ENCODE measurements around the gene H2AZ2.
"Not testable (repeated sequence)": the region's sequence is repeated elsewhere in the genome, so short reads cannot be mapped to it uniquely, and the experiment has no call there.

The H2AZ2 gene

DNA sequence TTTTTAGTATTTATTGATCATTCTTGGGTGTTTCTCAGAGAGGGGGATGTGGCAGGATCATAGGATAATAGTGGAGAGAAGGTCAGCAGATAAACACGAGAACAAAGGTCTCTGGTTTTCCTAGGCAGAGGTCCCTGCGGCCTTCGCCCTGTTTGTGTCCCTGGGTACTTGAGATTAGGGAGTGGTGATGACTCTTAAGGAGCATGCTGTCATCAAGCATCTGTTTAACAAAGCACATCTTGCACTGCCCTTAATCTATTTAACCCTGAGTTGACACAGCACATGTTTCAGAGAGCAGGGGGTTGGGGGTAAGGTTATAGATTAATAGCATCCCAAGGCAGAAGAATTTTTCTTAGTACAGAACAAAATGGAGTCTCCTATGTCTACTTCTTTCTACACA, 22.4 kb upstream of the H2AZ2 start:
- not testable (repeated sequence) for DNase-seq

DNA sequence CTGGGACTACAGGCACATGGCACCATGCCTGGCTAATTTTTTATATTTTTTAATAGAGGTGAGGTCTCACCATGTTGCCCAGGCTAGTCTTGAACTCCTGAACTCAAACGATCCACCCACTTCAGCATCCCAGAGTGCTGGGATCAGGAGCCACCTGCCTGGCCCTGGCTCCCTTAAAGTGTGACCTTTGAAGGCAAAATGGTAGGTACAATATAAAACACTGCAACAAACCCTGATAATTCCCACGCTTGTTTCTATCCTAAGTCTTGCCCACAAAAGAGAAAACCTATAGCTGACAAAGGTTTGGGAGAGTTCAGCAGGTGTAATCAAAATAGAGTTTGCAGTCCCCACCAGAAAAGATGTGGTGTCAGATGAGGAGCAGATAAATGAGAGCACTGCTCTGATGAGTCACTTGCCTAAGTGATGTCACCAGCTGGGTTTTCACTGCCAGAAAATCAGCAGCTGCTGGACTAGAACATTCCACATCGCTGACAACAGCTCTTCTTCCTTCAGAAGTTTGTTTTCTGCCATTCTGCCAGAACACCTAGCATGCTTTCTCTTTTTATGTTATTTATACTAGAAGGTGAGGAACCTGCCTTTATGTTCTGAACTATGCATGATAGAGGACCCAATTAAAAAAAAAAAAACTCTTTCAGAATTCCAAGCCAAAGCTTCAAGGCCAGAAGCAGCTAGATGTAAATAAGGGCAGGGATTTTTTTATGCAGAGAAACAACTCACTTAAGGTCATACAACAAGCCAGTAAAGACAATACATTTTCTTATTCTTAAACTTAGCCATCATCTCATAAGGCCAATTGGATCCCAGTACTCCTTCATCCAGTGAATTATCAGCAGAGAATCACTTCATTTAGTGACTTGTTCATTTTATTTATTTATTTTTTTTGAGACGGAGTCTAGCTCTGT, 19.4 kb upstream of the H2AZ2 start:
- no peak for DNase-seq

DNA sequence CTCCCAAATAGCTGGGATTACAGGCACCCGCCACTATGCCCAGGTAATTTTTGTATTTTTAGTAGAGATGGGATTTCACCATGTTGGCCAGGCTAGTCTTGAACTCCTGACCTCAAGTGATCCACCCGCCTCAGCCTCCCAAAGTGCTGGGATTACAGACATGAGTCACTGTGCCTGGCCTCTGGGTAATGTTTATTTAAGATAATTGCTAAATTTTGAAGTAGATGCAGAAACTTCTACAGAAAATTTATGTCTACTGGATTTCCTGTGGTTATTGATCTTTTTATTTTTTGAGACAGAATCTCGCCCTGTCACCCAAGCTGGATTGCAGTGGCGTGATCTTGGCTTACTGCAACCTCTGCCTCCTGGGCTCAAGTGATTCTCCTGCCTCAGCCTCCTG, 14.1 kb upstream of the H2AZ2 start:
- not testable (repeated sequence) for DNase-seq

DNA sequence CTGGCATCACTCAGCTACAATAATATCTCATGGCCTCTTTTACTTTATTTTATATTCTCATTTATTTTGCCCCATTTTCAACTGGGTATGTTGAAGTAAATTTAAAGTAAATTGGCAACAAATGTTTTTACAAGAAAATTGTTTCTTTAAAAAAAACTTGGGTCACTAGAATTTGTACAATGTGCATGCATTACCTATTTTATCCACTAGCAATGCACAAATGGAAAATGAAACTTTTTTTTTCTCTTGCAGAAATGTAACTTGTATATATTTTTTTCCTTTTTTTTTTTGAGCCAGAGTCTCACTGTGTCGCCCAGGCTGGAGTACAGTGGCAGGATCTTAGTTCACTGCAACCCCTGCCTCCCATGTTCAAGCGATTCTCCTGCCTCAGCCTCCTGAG, 10.3 kb upstream of the H2AZ2 start:
- no peak for DNase-seq

DNA sequence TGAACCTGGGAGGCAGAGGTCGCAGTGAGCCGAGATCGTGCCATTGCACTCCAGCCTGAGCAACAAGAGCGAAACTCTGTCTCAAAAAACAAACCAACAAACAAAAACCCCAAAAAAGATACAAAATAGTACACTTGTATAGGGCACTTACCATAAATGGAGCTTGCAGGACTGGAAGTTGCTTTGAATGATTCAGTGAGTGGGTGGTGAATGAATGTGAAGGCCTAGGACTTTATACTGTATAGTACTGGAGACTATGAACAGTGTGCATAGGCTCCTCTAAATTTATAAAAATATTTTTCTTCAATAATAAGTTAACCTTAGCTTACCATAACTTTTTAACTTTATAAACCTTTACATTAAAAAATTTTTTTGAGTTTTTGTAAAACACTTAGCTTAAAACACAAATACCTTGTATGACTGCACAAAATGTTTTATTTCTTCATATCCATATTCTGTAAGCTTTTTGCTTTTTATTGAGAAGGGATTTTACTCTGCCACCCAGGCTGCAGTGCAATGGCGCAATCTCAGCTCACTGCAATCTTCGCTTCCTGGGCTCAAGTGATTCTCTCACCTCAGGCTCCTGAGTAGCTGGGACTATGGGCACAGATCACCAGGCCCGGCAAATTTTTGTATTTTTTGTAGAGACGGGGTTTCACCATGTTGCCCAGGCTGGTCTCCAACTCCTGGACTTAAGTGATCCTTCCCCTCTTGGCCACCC, 6.9 kb upstream of the H2AZ2 start:
- no peak for DNase-seq

DNA sequence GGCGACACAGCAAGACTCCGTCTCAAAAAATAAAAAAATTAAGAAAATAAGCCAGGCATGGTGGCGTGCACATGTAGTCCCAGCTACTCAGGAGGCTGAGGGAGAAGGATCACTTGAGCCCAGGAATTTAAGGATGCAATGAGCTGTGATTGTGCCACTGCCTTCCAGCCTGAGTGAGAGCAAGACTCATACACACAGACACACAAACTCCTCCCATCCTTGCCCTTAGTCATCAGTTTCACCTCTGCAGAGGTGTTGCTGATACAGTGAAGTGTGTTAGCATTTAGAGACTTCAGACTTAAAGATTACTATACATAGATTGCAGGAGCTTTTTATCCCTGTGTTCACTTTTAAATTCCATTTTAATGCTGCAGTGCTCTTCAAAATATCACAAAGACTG, 5.5 kb upstream of the H2AZ2 start:
- no peak for DNase-seq

DNA sequence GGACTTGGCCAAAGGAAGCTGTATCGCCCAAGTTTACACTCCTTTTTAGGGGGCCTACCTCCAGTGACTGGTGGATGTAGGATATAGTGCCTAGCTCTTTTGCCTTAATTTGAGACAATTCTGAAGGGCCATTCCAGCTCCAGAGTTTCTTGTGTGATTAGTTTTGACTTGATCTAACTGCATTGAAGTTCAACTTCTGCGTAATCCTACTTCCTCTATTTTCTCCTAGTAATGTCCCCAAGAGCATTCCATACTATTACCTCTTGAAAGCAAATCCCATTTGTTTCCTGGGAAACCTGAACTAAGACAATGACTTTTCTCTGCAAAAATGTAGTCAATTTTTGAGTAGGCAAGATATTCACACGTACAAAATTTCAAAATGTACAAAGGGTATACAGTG, 4.7 kb upstream of the H2AZ2 start:
- DNase-seq: no peak

DNA sequence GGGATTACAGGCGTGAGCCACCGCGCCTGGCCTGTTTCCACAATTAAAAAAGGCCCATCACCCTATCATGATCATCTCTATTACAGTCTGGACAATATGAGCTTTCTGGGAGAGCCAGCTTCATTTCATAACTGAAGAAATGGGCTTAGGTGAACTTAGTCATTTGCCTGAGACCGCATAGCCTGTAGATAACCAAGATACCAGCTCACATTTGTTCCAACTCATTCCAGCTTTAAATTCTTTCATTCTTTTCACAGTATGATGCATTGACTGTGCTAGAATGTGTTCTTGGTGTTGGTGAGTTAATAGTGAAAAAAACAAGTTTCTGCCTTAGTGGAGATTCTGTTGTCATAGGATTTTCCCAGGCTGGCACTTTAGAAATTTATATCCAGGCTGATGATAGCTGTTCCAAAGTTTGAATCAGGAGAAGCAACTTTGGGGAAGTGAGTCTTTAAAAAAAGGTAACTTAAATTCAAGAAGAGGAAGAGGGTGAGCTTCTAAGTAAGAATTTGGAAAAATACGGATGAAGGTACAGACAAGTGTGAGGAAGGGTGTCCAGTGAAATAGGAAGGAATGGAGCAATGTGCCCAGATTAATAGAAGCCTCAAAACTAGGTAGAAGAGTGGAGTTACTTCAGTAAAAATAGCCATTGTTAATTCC, 2.1 kb upstream of the H2AZ2 start:
- DNase-seq: no peak

DNA sequence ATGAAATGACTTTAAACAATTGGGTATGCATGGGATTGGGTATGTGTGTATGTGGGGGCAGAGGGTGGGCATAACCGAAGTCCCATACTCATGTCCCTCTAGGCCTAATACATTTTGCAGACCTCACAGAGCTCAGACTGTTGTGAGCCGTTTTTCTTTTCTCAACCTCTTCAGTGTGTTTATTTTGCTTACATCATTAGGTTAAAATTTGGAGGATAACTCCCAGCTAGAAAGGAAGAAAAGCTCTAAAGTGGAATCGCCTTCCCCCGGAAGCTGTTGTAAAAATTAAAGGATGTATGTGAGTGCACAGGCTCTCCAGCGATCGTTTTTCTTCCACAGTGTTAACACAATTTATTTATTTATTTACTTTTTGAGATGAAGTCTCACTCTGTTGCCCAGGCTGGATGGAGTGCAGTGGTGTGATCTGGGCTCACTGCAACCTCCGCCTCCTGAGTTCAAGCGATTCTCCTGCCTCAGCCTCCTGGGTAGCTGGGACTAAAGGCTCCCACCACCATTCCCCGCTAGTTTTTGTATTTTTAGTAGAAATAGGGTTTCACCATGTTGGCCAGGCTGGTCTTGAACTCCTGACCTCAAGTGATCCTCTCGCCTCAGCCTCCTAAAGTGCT, 1.5 kb upstream of the H2AZ2 start:
- no peak for DNase-seq

DNA sequence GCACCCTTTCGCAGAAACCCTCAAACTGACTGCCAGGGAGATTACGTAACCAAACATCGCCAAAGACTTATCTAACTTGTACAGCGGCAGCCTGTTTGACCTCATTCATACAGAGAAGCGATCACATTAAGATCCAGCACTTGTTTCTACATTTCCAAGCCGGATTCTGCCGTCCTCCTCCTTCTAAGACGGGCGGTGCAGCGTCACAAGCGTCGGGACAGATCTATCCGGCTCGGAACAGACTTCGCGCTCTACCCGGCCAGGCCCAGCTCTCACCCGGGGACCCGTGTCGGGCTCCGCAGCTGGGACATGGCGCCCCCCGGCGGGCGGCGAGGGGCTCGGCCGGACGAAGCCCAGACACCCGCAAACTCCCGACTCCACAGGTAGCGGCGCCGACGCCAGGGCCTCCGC, 373 bp downstream of the H2AZ2 start:
- peak; percentile 47 for DNase-seq

DNA sequence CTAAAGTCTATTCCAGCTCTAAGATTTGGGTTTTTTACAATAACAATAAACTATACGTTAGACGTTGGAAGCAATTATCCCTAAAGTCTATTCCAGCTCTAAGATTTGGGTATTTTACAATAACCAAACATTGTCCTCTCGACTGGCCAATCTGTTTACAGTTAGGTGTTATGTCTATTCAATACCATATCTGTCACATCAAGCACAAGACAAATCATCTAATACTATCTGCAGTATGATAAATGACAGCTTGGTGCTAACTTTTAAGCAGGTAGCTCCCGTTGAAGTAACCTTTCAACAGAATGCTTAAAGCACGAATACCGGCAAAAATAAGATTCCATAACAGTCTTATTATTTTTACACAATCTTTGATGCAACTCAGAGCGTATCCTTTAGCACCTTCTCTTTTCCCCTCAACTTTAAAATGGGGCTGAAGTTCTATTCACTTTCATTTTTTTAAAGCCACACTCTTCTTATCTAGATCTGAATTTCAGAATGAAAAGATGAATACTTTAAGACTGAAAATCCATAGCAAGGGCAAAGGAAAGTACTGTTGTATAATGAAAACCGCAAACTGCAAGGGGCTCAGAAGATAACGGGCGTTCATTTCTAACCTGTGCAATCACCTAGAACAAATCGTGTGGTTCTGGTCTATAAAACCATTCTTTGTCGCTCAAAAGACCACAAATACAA, 925 bp downstream of the H2AZ2 start:
- no peak for DNase-seq

DNA sequence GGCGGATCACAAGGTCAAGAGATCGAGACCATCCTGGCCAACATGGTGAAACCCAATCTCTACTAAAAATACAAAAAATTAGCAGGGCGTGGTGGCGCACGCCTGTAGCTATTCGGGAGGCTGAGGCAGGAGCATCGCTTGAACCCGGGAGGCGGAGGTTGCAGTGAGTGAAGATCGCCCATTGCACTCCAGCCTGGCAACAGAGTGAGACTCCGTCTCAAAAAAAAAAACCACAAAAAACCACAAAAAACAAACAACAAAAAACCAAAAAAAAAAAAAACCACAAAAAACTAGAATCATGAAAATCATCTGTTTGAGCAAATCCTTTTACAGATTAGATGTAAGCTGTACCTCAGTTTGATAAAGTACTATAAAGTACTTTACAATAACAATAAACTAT, 1.5 kb downstream of the H2AZ2 start:
- not testable (repeated sequence) for DNase-seq

DNA sequence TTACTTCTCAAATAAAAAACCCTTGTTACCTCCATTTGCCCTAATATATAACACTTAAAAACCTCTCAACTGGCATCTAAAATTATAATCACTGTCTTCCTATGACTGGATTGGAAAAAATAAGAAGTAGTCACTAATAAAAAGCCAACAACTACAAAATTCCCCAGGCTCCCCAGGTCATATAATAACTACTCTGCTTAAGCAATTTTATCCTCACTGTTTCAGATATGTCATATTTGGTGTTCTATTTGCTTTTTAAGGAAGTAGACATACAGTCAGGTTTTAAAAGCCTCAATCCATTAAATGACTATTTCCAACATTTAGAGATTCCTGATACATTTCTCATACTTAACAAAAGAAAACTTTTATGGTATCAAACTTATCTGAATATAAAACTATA, 2.4 kb downstream of the H2AZ2 start:
- DNase-seq: no peak

DNA sequence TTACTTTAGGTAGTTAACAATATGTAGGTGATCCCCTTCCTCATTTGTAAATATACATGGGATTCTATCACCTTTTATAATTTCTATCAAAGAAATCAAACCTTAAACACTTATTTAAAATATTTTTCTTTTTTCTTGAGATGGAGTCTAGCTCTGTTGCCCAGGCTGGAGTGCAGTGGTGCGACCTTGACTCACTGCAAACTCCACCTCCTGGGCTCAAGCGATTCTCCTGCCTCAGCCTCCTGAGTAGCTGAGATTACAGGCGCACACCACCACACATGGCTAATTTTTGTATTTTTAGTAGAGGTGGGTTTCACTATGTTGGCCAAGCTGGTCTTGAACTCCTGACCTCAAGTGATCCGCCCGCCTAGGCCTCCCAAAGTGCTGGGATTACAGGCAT, 4.4 kb downstream of the H2AZ2 start:
- not testable (repeated sequence) for DNase-seq

DNA sequence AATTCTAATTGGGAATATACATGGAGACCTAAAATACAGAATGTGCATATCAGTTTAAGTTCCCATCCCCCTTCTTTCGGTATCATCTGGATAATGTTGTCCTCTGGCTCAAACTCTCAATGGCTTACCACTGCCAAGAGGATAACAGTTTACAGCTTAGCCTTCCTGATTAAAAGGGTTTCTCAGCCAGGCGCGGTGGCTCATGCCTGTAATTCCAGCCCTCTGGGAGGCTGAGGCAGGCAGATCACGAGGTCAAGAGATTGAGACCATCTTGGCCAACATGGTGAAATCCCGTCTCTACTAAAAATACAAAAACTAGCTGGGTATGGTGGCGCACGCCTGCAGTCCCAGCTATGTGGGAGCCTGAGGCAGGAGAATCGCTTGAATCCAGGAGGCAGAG, 5.2 kb downstream of the H2AZ2 start:
- DNase-seq: not testable (repeated sequence)

DNA sequence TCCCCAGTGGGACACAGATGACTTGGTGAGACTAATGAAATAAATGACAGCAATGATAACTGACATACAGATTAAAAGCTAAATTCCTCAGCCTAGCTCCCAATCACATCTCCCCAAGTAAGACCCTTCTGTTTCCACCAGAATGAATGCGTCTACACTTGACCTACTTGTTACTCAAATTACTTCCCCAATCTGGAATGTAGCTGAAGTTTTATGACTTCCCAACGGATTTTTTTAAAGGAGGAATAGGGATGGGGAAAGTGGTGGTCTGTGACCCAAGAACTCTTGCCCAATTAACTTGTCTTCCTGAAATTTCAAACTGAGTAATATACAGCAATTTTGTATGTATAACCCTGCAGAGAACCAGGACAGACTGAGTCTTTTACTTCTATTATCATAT, 9.1 kb downstream of the H2AZ2 start:
- no peak for DNase-seq

DNA sequence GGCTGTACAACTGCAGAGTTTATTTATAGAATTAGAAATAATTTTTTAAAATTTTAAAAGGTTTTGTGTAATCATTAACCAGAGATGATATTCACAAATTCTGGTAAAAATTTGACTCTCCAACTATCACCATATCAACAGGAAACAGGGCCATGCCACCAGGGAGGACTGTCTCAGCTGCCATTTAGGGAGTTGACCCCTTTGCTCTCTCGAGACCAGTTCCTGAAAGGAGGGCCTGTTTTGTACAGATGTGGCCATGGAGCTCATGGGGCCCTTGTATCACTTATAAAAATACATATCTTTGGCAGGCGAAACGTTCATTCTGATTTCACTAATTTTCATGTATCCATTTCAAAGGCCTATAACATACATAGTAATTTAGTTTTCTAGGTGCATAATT, 20.3 kb downstream of the H2AZ2 start:
- DNase-seq: no peak

DNA sequence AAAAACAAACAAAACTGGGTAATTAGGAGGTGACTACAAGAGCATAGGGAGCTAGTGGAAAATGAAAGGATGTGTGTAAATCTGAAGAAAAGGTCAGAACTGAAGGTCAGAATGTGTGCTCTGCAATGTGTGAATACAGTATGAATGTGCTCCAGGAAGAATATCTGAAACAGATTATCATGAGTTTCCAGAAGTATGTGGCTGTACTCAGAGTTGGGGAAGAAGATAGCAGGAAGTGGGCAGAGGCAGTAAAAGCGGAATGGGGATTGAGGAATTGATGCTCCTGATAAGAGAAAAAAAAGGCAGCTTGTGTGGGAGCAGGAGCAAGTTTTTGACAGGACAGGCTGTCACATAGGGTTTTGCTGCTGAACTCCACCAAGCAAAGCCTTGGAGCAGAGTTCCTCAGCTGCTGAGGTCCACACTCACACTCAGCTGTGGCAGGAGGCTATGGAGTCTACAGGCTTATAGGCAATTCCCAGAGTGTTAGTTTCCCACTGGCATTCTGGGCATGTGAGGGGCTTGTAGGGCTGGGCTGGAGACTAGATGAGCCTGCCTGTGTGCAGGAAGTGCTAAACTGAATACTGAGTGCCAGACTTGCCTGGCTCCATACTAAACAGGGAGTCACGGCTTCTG, 22.9 kb downstream of the H2AZ2 start:
- no peak for DNase-seq

DNA sequence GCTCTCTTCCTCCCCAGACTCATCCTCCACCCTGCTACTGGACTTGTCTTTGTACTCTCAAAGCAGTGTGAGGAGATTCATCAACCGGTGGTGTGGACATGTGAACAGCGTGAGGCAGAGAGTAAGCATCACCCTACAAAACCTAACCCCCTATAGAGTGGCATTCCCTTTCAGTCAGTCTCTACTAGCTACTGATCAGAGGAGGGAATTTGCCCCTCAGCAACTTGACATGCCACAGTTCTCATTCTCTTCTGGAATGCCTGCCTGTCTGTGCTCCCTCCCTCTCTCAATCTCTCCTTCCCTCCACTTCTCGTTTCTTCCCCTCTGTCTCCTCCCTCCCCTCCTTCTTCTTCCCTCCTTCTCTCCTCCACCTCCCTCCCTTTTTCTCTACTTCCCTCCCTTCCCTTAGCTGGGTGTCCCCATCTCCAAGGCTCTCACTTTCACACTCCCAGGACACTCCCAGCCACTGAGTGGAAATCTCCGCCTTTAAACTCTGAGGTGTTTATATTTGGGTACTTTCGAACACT, 24.6 kb downstream of the H2AZ2 start:
- no peak for DNase-seq

DNA sequence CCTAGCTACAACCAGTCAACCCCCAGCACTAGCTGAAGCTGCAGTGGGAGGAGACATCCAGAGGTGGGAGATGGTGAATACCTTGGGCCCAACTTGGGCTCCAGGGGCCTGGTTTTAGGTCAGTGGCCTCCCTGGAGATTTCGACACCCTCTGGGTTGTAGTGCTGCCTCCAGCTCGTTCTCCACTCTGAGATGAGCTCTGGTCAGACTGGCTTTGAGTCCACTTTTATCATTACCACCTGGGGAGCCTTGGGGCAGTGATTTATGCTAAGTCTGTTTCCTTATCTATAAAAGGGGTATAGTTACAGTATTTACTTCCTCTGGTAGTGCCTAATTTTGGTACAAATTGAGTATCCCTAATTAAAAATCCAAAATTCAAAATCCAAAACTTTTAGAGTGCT, 28.6 kb downstream of the H2AZ2 start:
- no peak for DNase-seq

DNA sequence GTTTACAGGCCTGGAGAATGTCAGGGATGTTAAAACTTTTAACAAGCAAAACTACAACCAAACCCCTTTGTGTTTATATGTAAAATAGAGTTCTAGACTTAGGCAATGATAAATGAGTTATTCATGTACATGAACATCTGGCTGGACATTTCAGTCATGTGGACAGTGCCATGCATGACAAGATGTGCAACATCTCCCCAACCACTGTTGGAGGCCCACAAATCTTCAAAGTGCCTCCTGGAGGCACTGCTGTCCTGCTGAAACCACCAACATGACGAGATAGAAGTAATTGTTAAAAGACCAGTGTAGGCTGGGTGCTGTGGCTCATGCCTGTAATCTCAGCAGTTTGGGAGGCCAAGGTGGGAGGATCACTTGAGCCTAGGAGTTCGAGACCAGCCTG, 33.0 kb downstream of the H2AZ2 start:
- DNase-seq: no peak

DNA sequence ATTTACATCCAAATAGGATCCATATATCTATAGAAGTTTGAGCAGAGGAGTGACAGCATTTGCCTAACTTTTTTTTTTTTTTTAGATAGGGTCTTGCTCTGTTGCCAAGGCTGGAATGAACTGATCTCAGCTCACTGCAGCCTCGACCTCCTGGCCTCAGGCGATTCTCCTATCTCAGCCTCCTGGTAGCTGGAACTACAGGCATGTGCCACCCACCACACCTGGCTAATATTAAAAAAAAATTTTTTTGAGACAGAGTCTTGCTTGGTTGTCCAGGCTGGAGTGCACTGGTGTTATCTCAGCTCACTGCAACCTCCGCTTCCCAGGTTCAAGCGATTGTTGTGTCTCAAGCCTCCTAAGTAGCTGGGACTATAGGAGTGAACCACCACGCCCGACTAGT, 36.3 kb downstream of the H2AZ2 start:
- no peak for DNase-seq

Data from NCI-H1436 treated with DMSO at 0.1 percent for 48 hours (cell line).